Measurements from ENCODE around the gene APOBEC3C.
A peak's percentile ranks its signal among the peaks of the same experiment; 100 is the strongest.
"Not testable (repeated sequence)": the region's sequence is repeated elsewhere in the genome, so short reads cannot be mapped to it uniquely, and the experiment has no call there.

Gene APOBEC3C

DNA sequence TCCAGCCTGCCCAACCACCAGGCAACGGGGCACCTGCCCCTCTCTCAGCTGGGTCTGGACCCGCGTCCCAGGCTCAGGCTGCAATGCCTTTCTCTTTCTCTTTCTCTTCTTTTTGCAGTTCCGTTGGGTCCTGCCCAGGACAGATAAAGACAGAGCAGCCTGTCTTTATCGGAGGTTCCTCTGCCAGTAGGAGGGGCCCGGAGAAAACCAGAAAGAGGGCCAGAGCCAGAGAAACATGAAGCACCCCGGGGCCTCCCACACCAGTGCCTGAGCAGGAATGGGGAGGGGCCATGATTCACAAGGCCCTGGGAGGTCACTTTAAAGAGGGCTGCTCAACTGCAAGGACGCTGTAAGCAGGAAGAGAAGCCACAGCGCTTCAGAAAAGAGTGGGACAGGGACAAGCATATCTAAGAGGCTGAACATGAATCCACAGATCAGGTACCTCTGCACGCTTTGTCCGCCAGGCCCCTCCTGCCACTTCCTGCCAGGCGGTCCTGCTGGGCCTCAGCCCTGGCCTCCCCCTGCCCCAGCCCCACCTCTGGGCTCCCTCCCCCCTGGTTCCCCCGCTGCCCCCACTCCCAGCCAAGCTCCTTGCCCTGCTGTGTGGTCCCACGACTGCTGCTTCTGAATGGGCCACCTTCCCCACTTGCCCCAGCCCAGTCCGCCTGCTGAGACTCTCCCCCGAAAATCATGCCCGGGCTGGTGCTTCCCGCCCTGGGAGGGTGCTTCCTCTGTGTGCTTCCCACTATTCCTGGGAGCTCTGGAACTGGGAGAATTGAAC lies at the start of gene APOBEC3C:
Gene APOBEC3C (plus strand): TSS at position 316 of the 781 bp plus-strand sequence. CDS start 106 bp downstream, at position 422.
- peak; percentile 75 for DNase-seq (ENCODE audit: low spot score)

DNA sequence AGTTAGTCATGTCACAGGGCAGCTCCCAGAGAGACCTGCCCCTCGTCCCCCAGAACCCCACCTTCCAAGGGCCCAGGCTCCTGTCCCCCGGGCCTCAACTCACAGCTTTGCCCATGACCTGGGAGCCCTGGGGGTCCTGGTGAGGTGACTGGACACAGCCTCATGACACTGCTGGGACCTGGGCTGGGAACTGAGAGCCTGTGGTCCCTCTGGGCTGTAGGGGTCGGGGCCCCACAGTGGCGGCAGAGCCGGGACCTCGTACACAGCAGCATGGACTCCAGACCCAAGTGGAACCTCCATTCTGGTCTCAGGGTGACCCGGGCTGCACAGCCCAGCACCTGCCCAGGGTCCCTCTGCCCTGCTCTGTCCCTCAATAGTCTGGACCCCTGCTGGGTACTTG lies 49.8 kb upstream of the APOBEC3C start:
- DNase-seq (ENCODE audit: low spot score), result no peak
- no peak for FAIRE-seq

More for the DNA sequence above, at the start of gene APOBEC3C:
- peak; percentile 84 for FAIRE-seq

- FAIRE-seq, result no peak
- DNase-seq (ENCODE audit: low spot score), result no peak
These were observed 49.1 kb upstream of the APOBEC3C start for GRCh38 chr22:38964989-38965388.

DNA sequence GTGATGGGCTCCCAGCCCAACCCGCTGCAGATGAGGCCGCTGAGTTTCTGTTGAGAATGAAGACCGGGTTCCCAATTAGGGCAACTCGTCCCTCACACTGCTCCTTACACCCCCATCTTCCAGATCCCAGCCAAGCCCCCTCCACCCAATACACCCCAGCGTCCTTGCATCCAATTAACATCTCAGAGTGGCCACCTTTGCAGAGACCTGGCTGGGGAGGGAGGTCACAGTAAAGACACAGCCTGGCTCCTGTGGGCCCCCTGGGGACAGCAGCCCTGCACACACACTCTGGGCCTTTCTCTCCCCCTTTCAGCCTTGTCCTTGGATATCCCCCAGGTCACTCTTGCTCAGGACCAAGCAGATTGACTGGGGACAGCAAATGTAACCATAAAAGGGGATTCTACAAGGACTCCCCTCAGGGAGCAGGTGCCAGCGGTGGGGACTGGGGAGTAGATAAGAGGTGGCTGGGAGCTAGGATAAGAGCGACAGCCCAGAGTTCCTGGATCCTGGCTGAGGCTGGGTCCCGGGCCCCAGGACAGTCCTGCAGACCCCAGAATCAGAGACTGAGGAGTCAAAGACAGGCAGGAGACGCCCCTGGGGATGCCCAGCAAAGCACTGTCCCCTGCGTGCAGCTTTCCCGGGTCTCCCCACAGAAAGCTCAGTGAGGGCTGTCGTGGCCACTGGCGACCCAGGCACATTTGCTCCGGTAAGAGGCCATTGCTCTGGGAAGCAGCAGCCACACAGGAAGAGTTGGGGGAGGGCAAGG lies 48.3 kb upstream of the APOBEC3C start:
- FAIRE-seq, result no peak
- DNase-seq (ENCODE audit: low spot score), result no peak

- DNase-seq (ENCODE audit: low spot score), result no peak
- FAIRE-seq, result no peak
These were observed 47.7 kb upstream of the APOBEC3C start for GRCh38 chr22:38966380-38966702.

DNA sequence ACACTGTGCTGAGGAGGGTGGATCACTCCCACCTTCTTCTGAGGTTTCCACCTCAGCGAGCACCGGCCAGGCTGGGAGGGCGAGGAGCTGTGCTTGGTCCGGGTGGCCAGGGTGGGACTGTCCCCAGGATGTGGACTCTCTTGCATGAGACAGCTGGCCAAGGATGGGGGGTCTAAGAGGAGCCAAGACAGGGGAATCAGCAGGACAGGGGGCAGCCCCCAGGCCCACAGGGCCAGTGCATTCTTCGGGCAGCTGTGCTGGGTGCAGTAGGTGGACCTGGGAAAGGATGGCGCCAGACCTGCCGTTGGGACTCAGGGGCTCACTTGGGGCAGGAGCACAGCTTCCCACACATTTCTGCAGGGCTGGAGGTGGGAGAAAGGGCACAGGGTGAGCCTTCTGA lies 47.1 kb upstream of the APOBEC3C start:
- FAIRE-seq (no peak), DNase-seq (ENCODE audit: low spot score) (no peak)

DNA sequence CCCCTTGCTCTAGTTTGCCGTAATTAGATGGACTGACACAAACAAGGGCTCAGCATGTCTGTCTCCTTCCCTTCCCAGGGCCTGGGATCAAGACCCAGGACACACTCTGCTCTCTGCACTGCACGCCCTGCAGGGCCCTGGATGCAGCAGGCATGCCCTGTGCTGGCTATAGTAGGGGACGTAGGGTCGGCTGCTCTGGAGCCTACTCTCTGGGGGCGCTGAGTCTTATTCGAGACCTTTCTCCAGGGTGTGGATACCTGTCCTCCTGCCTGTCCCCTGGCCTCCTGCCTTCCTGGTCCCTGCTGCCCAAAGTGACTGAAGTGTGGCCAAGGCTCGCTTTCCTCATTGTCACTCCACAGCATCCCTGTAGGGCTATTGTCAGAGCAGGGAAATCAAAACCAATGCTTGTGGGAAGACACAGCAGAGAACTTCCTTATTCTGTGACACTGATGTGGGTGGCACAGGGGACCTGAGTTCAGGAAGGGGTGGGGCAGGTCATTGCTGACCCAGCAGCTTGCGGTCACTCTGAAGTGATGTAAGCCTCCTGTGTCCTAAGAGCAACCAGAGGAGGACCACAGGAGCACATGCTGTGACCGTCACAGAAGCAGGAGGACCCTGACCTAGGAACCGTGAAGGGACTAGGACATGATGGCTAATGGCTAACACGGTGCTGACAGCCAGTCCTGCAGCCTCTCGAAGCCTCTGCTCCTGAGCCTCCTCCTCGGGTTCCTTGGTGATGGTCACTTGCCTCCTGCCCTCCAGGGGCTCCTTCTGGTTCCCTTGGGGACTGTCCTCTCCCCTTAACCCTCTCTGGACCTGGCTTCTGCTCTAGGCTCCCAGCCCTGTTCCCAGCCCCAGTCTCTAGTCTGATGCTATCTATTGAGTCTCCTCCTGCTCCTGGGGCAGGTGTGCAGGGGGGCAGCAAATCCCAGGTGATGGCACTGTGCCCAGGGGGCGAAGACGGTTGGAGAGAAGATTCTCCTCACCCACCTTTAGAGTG lies 46.3 kb upstream of the APOBEC3C start:
- DNase-seq (ENCODE audit: low spot score) (no peak), FAIRE-seq (no peak)

GRCh38 chr22:38968801-38969200 lies 45.3 kb upstream of the APOBEC3C start:
- FAIRE-seq (no peak), DNase-seq (ENCODE audit: low spot score) (no peak)

DNA sequence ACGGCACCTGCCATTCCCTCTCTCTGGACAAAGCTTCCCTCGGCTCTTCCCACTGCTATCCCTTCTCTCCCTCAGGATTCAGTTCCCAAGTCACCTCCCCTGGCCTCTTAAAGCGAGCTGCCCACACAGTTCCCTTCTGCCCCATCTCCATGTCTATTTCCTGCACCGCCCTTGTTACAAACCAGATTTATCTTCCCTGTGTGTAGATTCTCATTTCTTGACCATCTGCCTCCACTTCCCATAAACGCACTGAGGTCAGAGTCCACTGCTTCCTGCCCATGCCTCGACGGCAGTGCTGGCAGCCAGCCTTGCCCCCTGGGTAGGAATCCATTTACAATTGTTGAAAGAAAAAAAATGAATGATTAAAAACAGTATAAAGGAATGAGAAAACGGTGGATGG lies 43.5 kb upstream of the APOBEC3C start:
- DNase-seq (ENCODE audit: low spot score) (no peak), FAIRE-seq (no peak)

DNA sequence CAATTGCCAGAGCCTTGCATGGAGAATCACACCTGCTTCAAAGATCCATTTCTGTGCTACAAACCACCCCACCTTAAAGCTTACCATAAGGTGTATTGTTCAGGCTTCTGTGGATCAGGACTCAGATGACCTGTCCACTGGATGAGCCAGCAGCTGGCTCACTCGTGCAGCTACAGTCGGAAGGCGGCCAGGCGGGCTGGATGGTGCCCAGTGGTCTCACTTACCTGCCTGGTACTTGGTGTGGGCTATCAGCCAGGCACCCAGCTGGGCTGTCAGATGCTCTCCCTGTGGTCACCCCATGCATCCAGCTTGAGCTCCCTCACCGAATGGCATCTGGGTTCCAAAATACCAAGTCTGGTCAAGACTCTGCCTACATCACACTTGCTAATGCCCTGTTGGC lies 42.9 kb upstream of the APOBEC3C start:
- FAIRE-seq, result no peak
- DNase-seq (ENCODE audit: low spot score), result no peak

DNA sequence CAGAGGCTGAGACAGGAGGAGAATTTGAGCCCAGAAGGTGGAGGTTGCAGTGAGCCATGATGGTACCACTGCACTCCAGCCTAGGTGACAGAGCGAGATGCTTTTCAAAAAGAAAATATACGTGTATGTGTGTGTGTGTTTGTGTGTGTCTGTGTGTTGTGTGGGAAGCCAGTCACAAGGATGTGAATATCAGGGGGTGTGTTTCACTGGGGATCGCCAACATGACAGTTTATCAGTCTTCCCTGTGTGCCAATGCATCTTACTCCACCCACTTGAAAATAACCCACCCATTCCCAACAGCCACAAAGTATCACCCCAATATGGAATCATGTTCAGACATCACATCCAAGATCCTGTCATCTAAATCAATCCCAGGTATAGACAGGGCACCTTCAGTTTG lies 42.3 kb upstream of the APOBEC3C start:
- DNase-seq (ENCODE audit: low spot score), result no peak
- FAIRE-seq, result no peak

GRCh38 chr22:38972558-38972957 lies 41.5 kb upstream of the APOBEC3C start:
- FAIRE-seq, result no peak
- DNase-seq (ENCODE audit: low spot score), result no peak

DNA sequence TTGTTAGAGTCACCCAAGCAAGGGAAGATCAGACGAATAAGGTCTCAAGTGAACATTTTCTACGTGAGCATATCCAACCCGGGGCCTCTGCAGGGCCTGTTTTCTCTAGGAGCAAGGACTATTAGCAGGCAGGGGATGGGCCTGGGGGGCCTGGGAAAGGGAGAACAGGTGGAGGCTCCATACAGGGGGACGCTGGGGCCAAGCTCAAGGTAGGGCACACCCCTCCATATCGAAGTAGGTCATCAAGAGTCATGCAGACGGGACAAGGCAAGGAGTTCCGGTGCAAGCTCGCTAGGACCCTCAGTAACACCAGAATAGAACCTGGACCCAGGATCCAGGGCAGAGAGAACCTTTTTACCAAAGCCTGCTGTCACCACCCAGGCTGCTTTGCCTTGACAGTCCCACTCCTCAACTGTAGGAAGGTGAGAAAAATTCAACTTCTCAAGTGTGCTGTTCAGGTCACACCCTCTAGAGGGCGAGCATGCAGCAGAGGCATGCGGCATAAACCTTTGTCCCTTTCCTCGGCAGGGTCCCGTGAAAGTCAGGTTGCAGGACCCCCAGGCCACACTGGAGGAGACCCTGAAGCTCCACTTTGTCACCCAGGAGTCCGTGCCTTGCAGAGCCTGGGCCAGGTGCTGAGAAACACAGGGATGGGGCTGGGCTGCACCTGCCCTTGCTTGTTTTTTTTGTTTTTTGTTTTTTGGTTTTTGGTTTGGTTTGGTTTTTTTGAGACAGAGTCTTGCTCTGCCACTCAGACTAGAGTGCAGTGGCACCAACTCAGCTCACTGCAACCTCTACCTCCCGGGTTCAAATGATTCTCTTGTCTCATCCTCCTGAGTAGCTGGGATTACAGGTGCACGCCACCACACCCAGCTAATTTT lies 40.5 kb upstream of the APOBEC3C start:
- no peak for FAIRE-seq
- DNase-seq (ENCODE audit: low spot score), result peak; percentile 14

DNA sequence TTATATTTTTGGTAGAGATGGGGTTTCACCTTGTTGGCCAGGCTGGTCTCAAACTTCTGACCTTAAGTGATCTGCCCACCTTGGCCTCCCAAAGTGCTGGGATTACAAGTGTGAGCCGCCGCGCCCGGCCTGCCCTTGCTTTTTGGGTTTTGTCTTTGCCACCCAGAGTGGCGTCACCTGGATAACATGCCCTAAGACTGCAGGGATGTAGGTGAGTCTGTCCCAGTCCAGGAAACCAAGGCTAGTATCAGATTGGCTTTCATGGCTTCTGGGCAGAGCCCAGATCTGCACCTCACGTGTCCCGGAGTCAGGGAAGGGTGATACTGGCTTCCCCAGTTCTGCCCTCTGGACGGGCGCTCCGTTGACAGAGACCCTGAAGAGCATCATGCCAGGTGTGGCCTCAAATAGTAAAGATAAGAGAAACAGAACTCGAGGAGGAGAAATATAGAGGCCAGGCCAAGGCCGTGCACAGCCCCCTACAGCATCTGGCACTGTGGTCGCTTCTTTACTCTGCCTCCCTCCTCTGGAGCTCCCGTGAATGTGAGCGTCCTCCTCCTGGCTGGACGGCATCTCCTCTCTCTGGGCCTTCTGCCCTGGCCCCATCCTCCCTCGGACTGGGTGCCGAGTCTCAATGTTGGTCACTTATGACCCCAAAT lies 39.8 kb upstream of the APOBEC3C start:
- DNase-seq (ENCODE audit: low spot score) (no peak), FAIRE-seq (no peak)

- FAIRE-seq (no peak), DNase-seq (ENCODE audit: low spot score) (no peak)
These were observed 39.3 kb upstream of the APOBEC3C start for GRCh38 chr22:38974826-38975175.

DNA sequence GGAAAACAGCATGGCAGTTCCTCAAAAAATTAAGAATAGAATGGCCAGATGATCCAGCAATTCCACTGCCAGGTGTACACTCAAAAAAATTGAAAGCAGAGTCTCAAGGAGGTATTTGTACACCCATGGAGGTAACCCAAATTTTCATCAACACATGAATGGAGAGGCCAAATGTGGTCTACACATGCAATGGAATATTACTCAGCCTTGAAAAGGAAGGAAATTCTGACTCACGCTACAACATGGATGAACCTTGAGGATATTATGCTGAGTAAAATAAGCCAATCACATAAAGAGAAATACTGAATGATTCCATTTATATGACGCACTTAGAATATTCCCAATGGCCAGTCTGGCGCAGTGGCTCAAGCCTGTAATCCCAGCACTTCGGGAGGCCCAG lies 36.8 kb upstream of the APOBEC3C start:
- FAIRE-seq; DNase-seq (ENCODE audit: low spot score): not testable (repeated sequence)

DNA sequence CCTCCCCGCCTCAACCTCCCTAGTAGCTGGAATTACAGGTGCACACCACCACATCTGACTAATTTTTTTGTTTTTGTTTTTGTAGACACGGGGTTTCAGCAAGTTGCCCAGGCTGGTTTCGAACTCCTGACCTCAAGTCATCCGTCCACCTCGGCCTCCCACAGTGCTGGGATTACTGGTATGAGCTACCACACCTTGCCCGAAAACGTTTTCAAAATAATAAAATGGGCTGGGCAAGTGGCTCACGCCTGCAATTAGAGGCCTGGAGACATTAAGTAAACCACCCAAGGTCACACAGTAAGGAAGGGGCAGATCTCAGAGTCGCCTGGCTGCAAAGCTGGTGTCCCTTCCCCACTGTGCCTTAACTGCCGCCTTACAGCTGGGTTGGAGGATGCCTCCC lies 33.5 kb upstream of the APOBEC3C start:
- not testable (repeated sequence) for FAIRE-seq

GRCh38 chr22:38981005-38981991 lies 32.8 kb upstream of the APOBEC3C start:
- FAIRE-seq (no peak), DNase-seq (ENCODE audit: low spot score) (no peak)

More for the DNA sequence above, 33.5 kb upstream of the APOBEC3C start:
- DNase-seq (ENCODE audit: low spot score), result not testable (repeated sequence)
